ENCODE results near the gene AGL. TPM values are rescaled to one million over a fixed set of nuclear protein-coding genes. Genes with fewer than 3 reads are reported as not detected.

The AGL gene
- total RNA-seq, 1 experiment from 2014 or later: 12.0 TPM

GRCh38 chr1:99917214-99917613 lies 67.1 kb downstream of the AGL start:
- in situ Hi-C loops (cut with HindIII; ENCODE audit: low pct_unique_long_range_greater_than_20kb, low sequenced_read_pairs) (no loop called here), intact Hi-C loops (cut with micrococcal nuclease; ENCODE audit: unreplicated experiment) (no loop called here)
- Histone ChIP-seq H3K27me3 (ENCODE audit: control insufficient read depth, insufficient read depth, low read length) (no peaks in the 10 kb centered on the region), H3K9me3 (ENCODE audit: control insufficient read depth, insufficient read depth, low read depth, low read length) (no peaks in the 10 kb centered on the region), H3K4me1 (ENCODE audit: control insufficient read depth, insufficient read depth, low read length) (no peaks in the 10 kb centered on the region), H3K27ac (ENCODE audit: low read length) (no peak overlapping the region), H3K36me3 (ENCODE audit: control insufficient read depth, insufficient read depth, low read length) (no peaks in the 10 kb centered on the region; the same call in 1 of the 2 replicates), H3K4me3 (ENCODE audit: low read depth in 2 of 2, low read length in 2 of 2) (no peak overlapping the region)
- CTCF ChIA-PET: no interaction called here
- POLR2A ChIA-PET: no interaction called here
- DNase-seq (ENCODE audit: low read depth, low spot score) (no peak), ATAC-seq (no peak)
- TF ChIP-seq, protein P1, sequence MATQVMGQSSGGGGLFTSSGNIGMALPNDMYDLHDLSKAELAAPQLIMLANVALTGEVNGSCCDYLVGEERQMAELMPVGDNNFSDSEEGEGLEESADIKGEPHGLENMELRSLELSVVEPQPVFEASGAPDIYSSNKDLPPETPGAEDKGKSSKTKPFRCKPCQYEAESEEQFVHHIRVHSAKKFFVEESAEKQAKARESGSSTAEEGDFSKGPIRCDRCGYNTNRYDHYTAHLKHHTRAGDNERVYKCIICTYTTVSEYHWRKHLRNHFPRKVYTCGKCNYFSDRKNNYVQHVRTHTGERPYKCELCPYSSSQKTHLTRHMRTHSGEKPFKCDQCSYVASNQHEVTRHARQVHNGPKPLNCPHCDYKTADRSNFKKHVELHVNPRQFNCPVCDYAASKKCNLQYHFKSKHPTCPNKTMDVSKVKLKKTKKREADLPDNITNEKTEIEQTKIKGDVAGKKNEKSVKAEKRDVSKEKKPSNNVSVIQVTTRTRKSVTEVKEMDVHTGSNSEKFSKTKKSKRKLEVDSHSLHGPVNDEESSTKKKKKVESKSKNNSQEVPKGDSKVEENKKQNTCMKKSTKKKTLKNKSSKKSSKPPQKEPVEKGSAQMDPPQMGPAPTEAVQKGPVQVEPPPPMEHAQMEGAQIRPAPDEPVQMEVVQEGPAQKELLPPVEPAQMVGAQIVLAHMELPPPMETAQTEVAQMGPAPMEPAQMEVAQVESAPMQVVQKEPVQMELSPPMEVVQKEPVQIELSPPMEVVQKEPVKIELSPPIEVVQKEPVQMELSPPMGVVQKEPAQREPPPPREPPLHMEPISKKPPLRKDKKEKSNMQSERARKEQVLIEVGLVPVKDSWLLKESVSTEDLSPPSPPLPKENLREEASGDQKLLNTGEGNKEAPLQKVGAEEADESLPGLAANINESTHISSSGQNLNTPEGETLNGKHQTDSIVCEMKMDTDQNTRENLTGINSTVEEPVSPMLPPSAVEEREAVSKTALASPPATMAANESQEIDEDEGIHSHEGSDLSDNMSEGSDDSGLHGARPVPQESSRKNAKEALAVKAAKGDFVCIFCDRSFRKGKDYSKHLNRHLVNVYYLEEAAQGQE (IDR thresholded peaks at IDR 0.05; ENCODE audit: insufficient read depth in 1 of 2, low read depth in 2 of 2, low read length in 1 of 2): no peak
- no peak for TF ChIP-seq TCF7L2 (IDR thresholded peaks at IDR 0.05; ENCODE audit: low read depth, low read length)
- no peak for TF ChIP-seq CTCF (IDR thresholded peaks at IDR 0.05)
- no peak for TF ChIP-seq POLR2AphosphoS5 (IDR thresholded peaks at IDR 0.05; ENCODE audit: low read depth, low read length)
- no peak for TF ChIP-seq SIN3A (IDR thresholded peaks at IDR 0.05; ENCODE audit: borderline replicate concordance, insufficient read depth, low read depth, low read length)
- BruUV-seq (replicated peaks): no TSS peak

GRCh38 chr1:99919220-99919619 lies 69.1 kb downstream of the AGL start:
- POLR2A ChIA-PET: no interaction called here
- CTCF ChIA-PET: no interaction called here
- Histone ChIP-seq H3K36me3 (ENCODE audit: control insufficient read depth, insufficient read depth, low read length) (no peaks in the 10 kb centered on the region; the same call in 1 of the 2 replicates), H3K9me3 (ENCODE audit: control insufficient read depth, insufficient read depth, low read depth, low read length) (no peaks in the 10 kb centered on the region), H3K27ac (ENCODE audit: low read length) (no peak overlapping the region), H3K27me3 (ENCODE audit: control insufficient read depth, insufficient read depth, low read length) (no peaks in the 10 kb centered on the region), H3K4me1 (ENCODE audit: control insufficient read depth, insufficient read depth, low read length) (no peaks in the 10 kb centered on the region), H3K4me3 (ENCODE audit: low read depth in 2 of 2, low read length in 2 of 2) (no peak overlapping the region)
- intact Hi-C loops (cut with micrococcal nuclease; ENCODE audit: unreplicated experiment) (no loop called here), in situ Hi-C loops (cut with HindIII; ENCODE audit: low pct_unique_long_range_greater_than_20kb, low sequenced_read_pairs) (no loop called here)
- ATAC-seq: no peak
- BruUV-seq (replicated peaks): no TSS peak
- no peak for DNase-seq (ENCODE audit: low read depth, low spot score)
- TF ChIP-seq, protein P1 (IDR thresholded peaks at IDR 0.05; ENCODE audit: insufficient read depth in 1 of 2, low read depth in 2 of 2, low read length in 1 of 2): no peak
- TF ChIP-seq CTCF (IDR thresholded peaks at IDR 0.05) (no peak), SIN3A (IDR thresholded peaks at IDR 0.05; ENCODE audit: borderline replicate concordance, insufficient read depth, low read depth, low read length) (no peak), POLR2AphosphoS5 (IDR thresholded peaks at IDR 0.05; ENCODE audit: low read depth, low read length) (no peak), TCF7L2 (IDR thresholded peaks at IDR 0.05; ENCODE audit: low read depth, low read length) (no peak)

Data from Panc1 (cell line).